Measurements from ENCODE around the gene SLC17A8.
"Not testable (repeated sequence)": the region's sequence is repeated elsewhere in the genome, so short reads cannot be mapped to it uniquely, and the experiment has no call there.

The SLC17A8 gene

GRCh38 chr12:100356644-100357223 lies at the start of gene SLC17A8:
TSS of gene SLC17A8 (plus strand) at chr12:100357074. CDS start at chr12:100357392, 318 bp downstream.
- no peak for DNase-seq

DNA sequence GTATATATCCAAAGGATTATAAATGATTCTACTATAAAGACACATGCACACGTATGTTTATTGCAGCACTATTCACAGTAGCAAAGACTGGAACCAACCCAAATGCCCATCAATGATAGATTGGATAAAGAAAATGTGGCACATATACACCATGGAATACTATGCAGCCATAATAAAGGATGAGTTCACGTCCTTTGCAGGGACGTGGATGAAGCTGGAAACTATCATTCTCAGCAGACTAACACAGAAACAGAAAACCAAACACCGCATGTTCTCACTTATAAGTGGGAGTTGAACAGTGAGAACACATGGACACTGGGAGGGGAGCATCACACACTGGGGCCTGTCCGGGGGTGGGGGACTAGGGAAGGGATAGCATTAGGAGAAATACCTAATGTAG lies 48.7 kb upstream of the SLC17A8 start:
- not testable (repeated sequence) for DNase-seq

DNA sequence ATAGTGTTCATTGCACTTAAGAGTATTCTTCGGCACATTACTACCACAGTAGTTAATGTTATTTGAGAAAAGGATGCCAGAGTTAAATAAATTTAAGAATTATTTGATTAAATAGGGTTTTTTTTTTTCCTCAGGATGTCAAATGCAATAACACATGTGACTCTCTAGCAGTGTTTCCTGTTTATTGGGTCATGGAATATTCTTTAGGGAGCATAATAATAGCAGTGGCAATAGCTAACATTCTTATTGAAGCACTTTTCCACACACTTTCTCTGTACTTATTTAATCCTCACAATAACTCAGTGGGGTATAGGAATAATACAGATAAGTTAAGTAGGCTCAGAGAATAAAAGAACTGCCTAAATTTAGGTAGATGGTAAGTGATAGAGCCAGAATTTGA lies 45.6 kb upstream of the SLC17A8 start:
- no peak for DNase-seq

DNA sequence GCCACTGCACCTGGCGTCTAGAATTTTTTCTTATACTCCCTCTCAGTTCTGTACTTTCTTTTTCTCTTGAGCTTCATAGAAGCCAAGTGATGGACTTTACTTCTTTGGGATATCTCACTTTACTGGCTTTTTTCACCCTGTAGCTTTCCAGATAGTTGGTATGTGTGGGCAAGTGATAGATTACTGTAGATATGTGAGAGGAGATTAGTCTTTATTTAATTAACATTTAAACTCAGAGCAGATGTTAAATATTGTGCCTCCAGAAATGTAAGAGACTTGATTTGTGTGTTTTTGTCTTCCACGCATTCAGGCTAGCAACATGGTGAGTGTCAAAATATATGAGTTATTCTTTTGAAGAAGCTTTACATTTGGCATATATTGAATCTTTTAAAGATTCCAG lies 39.5 kb upstream of the SLC17A8 start:
- DNase-seq: no peak

- no peak for DNase-seq
Observed at GRCh38 chr12:100324498-100324897, 32.4 kb upstream of the SLC17A8 start.

GRCh38 chr12:100326208-100326607 lies 30.7 kb upstream of the SLC17A8 start:
- no peak for DNase-seq

DNA sequence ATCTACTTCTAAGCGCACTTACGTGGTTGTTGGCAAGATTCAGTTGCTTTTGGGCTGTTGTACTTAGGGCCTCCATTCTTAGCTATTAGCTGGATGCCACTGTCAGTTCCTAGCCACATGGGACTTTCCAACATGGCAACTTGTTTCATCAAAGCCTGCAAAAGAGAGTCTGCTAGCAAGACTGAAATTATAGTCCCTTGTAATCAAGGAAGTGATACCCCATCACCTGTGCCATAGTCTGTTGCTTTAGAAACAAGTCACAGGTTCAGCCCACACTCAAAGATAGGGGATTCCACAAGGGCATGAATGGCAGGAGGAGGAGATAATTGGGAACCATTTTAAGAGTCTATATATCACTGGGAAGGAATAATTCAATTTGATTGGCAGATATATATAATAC lies 27.1 kb upstream of the SLC17A8 start:
- DNase-seq: no peak

GRCh38 chr12:100331871-100332270 lies 25.0 kb upstream of the SLC17A8 start:
- DNase-seq: no peak

GRCh38 chr12:100332852-100333251 lies 24.0 kb upstream of the SLC17A8 start:
- DNase-seq: no peak

- no peak for DNase-seq
Observed at GRCh38 chr12:100337299-100337698, 19.6 kb upstream of the SLC17A8 start.

DNA sequence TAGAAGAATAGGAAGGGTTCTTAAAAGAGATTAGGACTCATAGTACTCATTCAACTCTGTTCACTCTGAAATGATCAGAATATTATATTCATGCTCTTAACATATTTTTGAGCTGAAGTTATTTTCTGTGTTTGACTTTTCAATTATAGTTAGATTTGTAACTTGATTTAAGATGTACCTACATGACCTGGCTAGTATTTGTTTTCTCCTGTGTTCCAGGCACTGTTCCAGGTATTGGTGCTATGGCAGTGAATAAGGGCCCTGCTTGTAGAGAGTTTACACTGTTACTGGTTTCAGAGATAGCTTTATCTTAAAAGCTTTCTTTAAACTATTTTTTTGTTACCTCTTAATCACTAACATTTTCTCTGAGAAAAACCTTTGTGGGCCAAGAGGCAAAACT lies 19.1 kb upstream of the SLC17A8 start:
- DNase-seq: no peak

GRCh38 chr12:100339071-100339470 lies 17.8 kb upstream of the SLC17A8 start:
- no peak for DNase-seq

DNA sequence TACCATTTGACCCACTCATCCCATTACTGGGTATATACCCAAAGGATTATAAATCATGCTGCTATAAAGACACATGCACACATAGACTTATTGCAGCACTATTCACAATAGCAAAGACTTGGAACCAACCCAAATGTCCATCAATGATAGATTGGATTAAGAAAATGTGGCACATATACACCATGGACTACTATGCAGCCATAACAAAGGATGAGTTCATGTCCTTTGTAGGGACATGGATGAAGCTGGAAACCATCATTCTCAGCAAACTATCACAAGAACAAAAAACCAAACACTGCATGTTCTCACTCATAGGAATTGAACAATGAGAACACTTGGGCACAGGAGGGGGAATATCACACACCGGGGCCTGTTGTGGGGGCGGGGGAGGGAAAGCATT lies 14.0 kb upstream of the SLC17A8 start:
- DNase-seq: not testable (repeated sequence)

GRCh38 chr12:100344351-100344750 lies 12.5 kb upstream of the SLC17A8 start:
- DNase-seq: not testable (repeated sequence)

DNA sequence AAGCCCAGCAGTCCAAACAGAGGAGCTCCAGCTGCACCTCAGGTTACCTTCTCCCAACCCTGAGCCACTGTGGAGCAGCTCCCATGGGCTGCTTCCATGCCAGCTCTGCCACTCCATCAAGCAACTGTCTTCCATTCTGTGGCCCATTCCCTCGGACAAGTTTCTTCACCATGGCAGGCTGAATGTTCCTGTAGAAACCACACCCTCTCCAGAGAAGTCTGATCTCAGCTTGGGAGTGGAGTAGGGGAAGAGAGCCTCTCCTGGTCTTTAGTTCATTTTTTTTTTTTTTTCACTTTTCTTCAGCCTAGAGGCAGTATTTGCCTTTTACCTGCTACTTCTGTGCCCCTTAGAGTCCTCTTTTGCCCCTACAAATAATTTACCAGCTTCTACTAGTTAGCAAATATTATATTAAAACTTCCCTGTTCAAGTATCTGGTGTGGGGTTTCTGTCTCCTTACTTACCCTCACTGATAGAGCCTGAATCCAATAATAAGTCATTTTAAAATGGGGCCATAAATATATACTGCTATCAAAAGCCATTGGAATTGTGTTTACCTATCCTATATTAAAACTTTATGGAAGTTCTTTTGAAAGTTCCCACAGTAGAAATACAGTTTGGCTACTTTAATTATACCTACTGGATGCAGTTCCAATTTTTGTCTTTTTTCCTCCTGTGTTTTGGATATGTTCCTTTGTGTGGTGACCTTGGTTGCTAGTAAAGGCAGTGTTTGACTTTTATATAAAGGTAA lies 11.7 kb upstream of the SLC17A8 start:
- no peak for DNase-seq

GRCh38 chr12:100346660-100347059 lies 10.2 kb upstream of the SLC17A8 start:
- DNase-seq: no peak

DNA sequence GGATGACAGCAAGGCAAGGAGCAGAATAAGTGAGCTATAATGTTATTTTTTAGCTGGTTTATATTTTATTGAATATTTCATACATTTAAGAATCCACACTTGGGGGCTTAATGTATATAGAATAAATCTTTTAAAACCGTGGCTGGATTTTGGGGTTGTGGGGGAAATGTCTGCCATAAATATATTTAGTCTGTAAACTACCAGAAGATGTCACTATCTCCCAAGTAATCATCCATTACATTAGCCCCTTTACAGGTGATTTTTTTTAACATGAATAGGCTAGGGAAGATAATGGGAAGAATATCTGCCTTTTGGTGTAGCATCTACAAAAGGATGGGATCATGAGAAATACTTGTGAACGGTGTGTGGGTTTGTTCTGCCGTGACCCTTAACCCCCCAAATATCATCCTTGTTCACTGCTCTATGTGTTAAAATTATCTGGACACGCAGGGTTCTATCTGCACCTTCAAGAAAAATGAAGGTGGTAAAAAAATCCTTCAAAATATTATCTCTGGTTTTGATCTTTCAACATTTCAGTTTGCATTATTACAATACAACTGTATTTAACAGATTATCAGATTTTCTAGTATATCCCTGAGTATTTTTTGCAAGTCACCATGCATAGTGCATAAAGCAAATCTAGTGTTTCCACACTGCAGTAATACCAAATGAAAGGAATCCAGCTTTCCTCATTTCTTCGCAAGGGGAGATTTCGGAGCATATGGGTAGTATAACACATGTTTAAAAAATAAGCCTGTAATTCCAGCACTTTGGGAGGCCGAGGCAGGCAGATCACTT lies 8.0 kb upstream of the SLC17A8 start:
- no peak for DNase-seq

- no peak for DNase-seq
Observed at GRCh38 chr12:100359248-100359647, 2.4 kb downstream of the SLC17A8 start.

GRCh38 chr12:100359822-100360221 lies 2.9 kb downstream of the SLC17A8 start:
- no peak for DNase-seq

- no peak for DNase-seq
Observed at GRCh38 chr12:100360450-100360849, 3.6 kb downstream of the SLC17A8 start.

- DNase-seq: no peak
Observed at GRCh38 chr12:100364324-100364723, 7.5 kb downstream of the SLC17A8 start.

GRCh38 chr12:100365411-100365810 lies 8.5 kb downstream of the SLC17A8 start:
- no peak for DNase-seq

- no peak for DNase-seq
Observed at GRCh38 chr12:100368066-100368465, 11.2 kb downstream of the SLC17A8 start.

DNA sequence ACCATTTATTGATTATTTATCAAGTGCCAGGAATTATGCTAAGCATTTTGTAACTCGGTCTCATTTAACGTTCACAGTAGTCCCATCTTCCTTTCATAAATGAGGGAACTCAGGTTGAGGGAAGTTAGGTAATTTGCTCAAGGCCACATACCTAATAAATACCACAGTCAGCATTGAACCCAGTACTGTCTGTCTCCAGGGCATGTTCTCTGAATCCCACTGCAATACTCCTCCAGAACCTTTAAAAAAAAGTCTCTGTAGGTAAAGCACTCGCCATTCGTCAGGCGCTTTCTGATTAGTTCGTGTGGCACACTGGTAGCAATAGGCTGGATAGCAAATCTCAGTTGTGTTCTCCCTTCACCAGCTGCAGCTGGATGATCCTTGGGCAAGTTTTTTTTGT lies 14.3 kb downstream of the SLC17A8 start:
- DNase-seq: no peak
